GM12873 (cell line): ENCODE measurements around the gene CACNG1.

Experiments
- CTCF ChIP-seq: IDR thresholded peaks from 2 replicates; pipeline ENCODE4 v1.5.1; 2012; ENCODE audit warnings: low read depth, mild to moderate bottlenecking, moderate library complexity, low read length, control low read depth; ENCODE audit not compliant: insufficient read depth; ENCODE audit errors: missing control alignments

CACNG1 gene

DNA sequence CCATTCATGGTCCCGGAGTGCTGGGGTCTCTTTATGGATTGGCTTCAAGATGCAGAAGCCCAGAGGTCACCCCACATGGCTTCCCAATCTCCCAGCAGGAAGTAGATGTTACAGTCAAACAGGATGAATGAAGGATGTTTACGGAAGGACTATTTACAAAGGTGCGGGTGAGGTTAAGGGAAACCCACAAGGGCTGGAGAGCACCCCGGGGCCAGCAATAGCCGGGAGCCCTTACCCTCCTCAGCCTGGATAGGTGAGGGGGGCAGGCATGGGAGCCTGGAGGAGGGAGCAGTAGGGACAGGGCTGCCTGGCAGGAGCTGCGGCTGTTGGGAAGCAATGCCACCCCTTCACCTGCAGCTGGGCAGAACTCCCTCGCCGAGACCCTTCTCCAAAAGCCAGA lies 24.5 kb upstream of the CACNG1 start:
- no peak for TF ChIP-seq CTCF

- TF ChIP-seq CTCF = no peak
These were observed 24.0 kb upstream of the CACNG1 start for GRCh38 chr17:67020293-67020766.

GRCh38 chr17:67021196-67021595 lies 23.2 kb upstream of the CACNG1 start:
- TF ChIP-seq CTCF = no peak

- no peak for TF ChIP-seq CTCF
These were observed 22.5 kb upstream of the CACNG1 start for GRCh38 chr17:67021743-67022450.

GRCh38 chr17:67022451-67022810 lies 21.9 kb upstream of the CACNG1 start:
- TF ChIP-seq CTCF = no peak

GRCh38 chr17:67024736-67025135 lies 19.6 kb upstream of the CACNG1 start:
- no peak for TF ChIP-seq CTCF

DNA sequence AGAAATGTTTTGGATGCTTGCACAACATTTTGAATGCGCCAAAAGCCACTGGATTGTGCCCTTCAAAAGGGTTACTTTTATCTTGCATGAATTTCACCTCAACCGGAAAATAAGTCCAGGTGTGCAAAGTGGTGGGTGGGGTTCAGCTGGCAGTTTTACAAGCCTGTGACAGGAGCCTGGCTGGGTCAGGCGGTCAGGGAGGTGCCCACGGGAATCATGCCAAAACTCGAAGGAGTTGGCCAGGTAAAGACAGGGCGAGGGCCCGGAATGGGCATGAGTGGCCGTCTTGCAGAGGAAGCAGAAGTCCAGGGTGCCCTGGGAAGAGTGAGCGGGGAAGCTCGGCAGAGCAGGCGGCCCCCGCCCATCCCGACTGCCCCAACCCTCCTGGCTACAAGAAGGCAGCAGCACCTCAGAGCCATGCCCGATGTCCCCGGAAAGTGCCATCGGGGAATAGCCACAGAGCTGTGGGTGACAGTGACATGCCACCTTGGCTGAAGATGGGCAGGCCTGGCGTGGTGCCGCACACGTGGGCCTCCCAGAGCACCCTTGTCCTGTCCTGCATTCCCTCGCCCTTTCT lies 19.1 kb upstream of the CACNG1 start:
- no peak for TF ChIP-seq CTCF
